Measurements from ENCODE around the gene RPL37. TPM values are rescaled to one million over a fixed set of nuclear protein-coding genes. Genes with fewer than 3 reads are reported as not detected.

Gene RPL37
- total RNA-seq, 1 donor from 2014 or later = 721 TPM

- H3K4me1 Mint-ChIP-seq (ENCODE audit: low read depth) = peaks cover 6% of the 10 kb centered on the region
- H3K4me3 Mint-ChIP-seq (ENCODE audit: unreplicated experiment) = no peak overlapping the region
- no peaks in the 10 kb centered on the region for H3K9me3 Mint-ChIP-seq (ENCODE audit: low read depth)
- DNase-seq (ENCODE audit: low spot score) = no peak
- no peak for TF ChIP-seq CTCF (IDR thresholded peaks at IDR 0.05)
- no peaks in the 10 kb centered on the region for H3K36me3 Mint-ChIP-seq (ENCODE audit: low read depth)
- H3K27me3 Mint-ChIP-seq (ENCODE audit: low read depth) = peaks cover 37% of the 10 kb centered on the region
- no peak overlapping the region for H3K27ac Mint-ChIP-seq (ENCODE audit: unreplicated experiment)
Observed at GRCh38 chr5:40842351-40842750, 7.3 kb upstream of the RPL37 start.

GRCh38 chr5:40841068-40841805, 6.2 kb upstream of the RPL37 start, which contains the start of gene CARD6:
Gene CARD6 (plus strand): TSS chr5:40841367. CDS start chr5:40841383, 16 bp downstream.
- H3K4me3 Mint-ChIP-seq (ENCODE audit: unreplicated experiment) = peak within 1 kb of the TSS; percentile 63
- DNase-seq (ENCODE audit: low spot score) = no peak
- TF ChIP-seq CTCF (IDR thresholded peaks at IDR 0.05) = no peak
- H3K36me3 Mint-ChIP-seq (ENCODE audit: low read depth) = no peaks in the 10 kb centered on the region
- H3K27me3 Mint-ChIP-seq (ENCODE audit: low read depth) = peaks cover 32% of the 10 kb centered on the region
- peak within 1 kb of the TSS; percentile 78 for H3K27ac Mint-ChIP-seq (ENCODE audit: unreplicated experiment)
- H3K9me3 Mint-ChIP-seq (ENCODE audit: low read depth) = no peaks in the 10 kb centered on the region
- peaks cover 8% of the 10 kb centered on the region for H3K4me1 Mint-ChIP-seq (ENCODE audit: low read depth)

- H3K27me3 Mint-ChIP-seq (ENCODE audit: low read depth) = peaks cover 18% of the 10 kb centered on the region
- H3K36me3 Mint-ChIP-seq (ENCODE audit: low read depth) = peaks cover 15% of the 10 kb centered on the region
- no peak for DNase-seq (ENCODE audit: low spot score)
- no peak overlapping the region for H3K27ac Mint-ChIP-seq (ENCODE audit: unreplicated experiment)
- H3K9me3 Mint-ChIP-seq (ENCODE audit: low read depth) = no peaks in the 10 kb centered on the region
- H3K4me1 Mint-ChIP-seq (ENCODE audit: low read depth) = peaks cover 34% of the 10 kb centered on the region
- TF ChIP-seq CTCF (IDR thresholded peaks at IDR 0.05) = no peak
- no peak overlapping the region for H3K4me3 Mint-ChIP-seq (ENCODE audit: unreplicated experiment)
Observed at GRCh38 chr5:40838086-40838485, 3.1 kb upstream of the RPL37 start.

- peaks cover 41% of the 10 kb centered on the region for H3K36me3 Mint-ChIP-seq (ENCODE audit: low read depth)
- no peaks in the 10 kb centered on the region for H3K9me3 Mint-ChIP-seq (ENCODE audit: low read depth)
- no peak for DNase-seq (ENCODE audit: low spot score)
- TF ChIP-seq CTCF (IDR thresholded peaks at IDR 0.05) = no peak
- H3K4me1 Mint-ChIP-seq (ENCODE audit: low read depth) = peaks cover 43% of the 10 kb centered on the region
- H3K4me3 Mint-ChIP-seq (ENCODE audit: unreplicated experiment) = peak overlapping the region; percentile 97
- H3K27me3 Mint-ChIP-seq (ENCODE audit: low read depth) = no peaks in the 10 kb centered on the region
- H3K27ac Mint-ChIP-seq (ENCODE audit: unreplicated experiment) = peak overlapping the region; percentile 98
Observed at GRCh38 chr5:40834391-40834848, 602 bp downstream of the RPL37 start.

GRCh38 chr5:40833712-40834229, 1.3 kb downstream of the RPL37 start:
- Mint-ChIP-seq H3K27ac (ENCODE audit: unreplicated experiment) (peak overlapping the region; percentile 98), H3K27me3 (ENCODE audit: low read depth) (no peaks in the 10 kb centered on the region), H3K4me1 (ENCODE audit: low read depth) (peaks cover 49% of the 10 kb centered on the region), H3K4me3 (ENCODE audit: unreplicated experiment) (peak overlapping the region; percentile 97), H3K36me3 (ENCODE audit: low read depth) (peaks cover 47% of the 10 kb centered on the region), H3K9me3 (ENCODE audit: low read depth) (no peaks in the 10 kb centered on the region)
- no peak for DNase-seq (ENCODE audit: low spot score)
- TF ChIP-seq CTCF (IDR thresholded peaks at IDR 0.05) = no peak
